ENCODE results near the gene KIAA0319L. TPM values are rescaled to one million over a fixed set of nuclear protein-coding genes. Genes with fewer than 3 reads are reported as not detected.

The KIAA0319L gene
- total RNA-seq, 4 donors from 2014 or later = 65.8 to 123 (median 111) TPM

DNA sequence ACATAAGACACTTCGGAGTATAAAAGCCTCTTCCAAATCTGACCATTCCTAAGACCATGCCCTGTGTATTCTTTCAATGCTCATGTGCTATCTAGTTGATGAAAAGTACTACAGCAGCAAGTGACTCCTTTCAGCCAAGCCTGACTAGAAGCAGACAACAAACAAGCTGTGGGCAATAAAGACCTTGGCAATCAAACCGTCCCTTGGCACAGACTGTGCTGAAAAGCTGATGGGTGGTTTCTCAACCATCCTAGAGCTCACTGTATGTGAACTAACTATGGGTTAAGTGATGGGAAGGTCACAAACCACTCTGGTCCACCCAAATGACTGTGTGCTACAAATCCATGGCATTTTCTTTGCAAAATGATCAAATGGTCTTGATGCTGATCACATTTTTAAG lies 94.0 kb downstream of the KIAA0319L start:
- WGBS, 2 donors = 93 to 95% methylated on average over 2 of the region's 2 CpGs
- Histone ChIP-seq H3K27me3 (no peaks in the 10 kb centered on the region), H3K36me3 (peaks cover 20 to 21% of the 10 kb centered on the region in 2 donors), H3K4me3 (replicated peaks in 1 of 3) (no peak overlapping the region), H3K4me1 (no peaks in the 10 kb centered on the region), H3K9me3 (no peaks in the 10 kb centered on the region), H3K27ac (no peak overlapping the region)
- intact Hi-C loops (cut with DNase I) = loop anchor here (5.0 kb wide), 1 partner anchor 69 kb away; no protein-coding TSS in a partner anchor
- no peak for DNase-seq
- no peak for TF ChIP-seq POLR2A (IDR thresholded peaks at IDR 0.05)
- TF ChIP-seq, protein P1, sequence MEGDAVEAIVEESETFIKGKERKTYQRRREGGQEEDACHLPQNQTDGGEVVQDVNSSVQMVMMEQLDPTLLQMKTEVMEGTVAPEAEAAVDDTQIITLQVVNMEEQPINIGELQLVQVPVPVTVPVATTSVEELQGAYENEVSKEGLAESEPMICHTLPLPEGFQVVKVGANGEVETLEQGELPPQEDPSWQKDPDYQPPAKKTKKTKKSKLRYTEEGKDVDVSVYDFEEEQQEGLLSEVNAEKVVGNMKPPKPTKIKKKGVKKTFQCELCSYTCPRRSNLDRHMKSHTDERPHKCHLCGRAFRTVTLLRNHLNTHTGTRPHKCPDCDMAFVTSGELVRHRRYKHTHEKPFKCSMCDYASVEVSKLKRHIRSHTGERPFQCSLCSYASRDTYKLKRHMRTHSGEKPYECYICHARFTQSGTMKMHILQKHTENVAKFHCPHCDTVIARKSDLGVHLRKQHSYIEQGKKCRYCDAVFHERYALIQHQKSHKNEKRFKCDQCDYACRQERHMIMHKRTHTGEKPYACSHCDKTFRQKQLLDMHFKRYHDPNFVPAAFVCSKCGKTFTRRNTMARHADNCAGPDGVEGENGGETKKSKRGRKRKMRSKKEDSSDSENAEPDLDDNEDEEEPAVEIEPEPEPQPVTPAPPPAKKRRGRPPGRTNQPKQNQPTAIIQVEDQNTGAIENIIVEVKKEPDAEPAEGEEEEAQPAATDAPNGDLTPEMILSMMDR (IDR thresholded peaks at IDR 0.05) = no peak

DNA sequence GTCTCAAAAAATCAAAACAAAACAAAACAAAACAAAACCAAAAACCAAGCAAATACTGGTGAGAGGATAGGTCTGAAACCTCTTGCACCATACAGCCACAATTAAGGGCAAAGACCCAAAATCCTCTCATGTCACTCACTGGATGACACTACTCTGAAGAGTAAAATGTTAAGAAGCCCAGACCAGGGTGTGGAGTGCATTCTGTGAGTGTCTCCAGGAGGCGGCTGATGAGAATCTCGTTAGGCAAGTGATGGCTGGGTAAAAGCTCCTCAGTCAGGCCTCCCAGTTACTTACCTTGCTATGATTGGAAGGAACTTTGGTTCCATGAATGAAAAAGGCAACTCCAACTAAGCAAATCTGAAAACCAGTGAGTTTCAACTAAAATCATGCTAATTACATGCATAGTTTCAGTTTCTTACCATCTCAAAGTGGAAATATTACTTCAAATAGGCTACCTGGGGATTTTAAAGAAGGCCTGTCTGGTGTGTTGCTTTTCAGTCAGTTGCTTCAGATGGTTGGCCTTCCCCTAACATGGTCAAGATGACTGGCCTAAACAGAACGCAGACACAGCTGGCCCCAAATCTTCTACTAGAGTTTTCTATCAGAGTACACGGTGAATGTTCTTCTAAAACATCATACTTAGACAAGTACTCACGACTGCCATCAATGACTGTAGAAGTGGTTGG lies 95.1 kb downstream of the KIAA0319L start:
- intact Hi-C loops (cut with DNase I) = loop anchor here (5.0 kb wide), 1 partner anchor 70 kb away; no protein-coding TSS in a partner anchor
- TF ChIP-seq POLR2A (IDR thresholded peaks at IDR 0.05) = no peak
- TF ChIP-seq, protein P1 (IDR thresholded peaks at IDR 0.05) = no peak
- WGBS, 2 donors = 92% methylated on average over 5 of the region's 5 CpGs
- H3K27me3 ChIP-seq = no peaks in the 10 kb centered on the region
- H3K4me3 ChIP-seq (replicated peaks in 1 of 3) = no peak overlapping the region
- no peak for DNase-seq
- H3K4me1 ChIP-seq = no peaks in the 10 kb centered on the region
- H3K9me3 ChIP-seq = no peaks in the 10 kb centered on the region
- peaks cover 20 to 21% of the 10 kb centered on the region in 2 donors for H3K36me3 ChIP-seq
- no peak overlapping the region for H3K27ac ChIP-seq

DNA sequence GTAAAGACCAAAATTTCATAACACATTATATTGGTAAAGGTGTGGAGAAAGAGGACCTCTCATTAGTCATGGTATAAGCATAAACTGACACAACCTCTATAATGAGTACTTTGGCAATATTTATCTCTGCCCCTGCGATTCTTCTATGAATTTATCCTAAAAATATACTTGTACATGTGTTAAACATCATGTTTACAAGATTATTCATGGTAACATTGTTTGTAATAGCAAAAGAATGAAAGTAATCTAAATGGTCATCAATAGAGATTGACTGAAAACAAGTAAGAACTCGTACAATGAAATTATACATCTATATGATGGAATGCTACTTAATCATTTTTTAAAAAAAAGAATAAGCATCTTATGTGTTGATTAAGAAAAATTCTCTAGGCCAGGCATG lies 96.4 kb downstream of the KIAA0319L start:
- H3K36me3 ChIP-seq = peaks cover 20 to 21% of the 10 kb centered on the region in 2 donors
- 95 to 97% methylated on average over 2 of the region's 2 CpGs for WGBS, 2 donors

DNA sequence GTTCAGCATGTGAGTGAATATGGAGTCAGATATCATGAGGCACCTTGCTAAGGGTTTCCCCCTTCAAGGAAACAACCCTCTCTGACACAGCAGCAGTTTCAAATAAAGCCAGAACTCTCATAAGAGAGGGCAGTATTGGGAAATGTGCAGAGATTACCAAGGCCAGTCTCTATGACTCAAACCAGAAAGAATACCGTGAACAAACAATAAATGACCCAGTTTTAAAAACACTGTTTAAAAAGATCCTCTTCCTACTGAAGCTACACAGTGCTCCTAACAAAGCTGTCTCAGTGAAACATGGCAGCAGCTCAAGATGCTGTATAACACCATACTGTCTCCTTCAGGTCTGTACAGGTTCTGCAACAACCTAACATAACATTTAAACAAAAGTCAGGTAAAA lies 102.6 kb downstream of the KIAA0319L start:
- H3K27me3 ChIP-seq = no peaks in the 10 kb centered on the region
- no peak overlapping the region for H3K4me3 ChIP-seq (replicated peaks in 1 of 3)
- H3K4me1 ChIP-seq = peaks cover 22 to 43% of the 10 kb centered on the region in 2 donors
- peaks cover 3% of the 10 kb centered on the region in 2 donors for H3K36me3 ChIP-seq
- H3K27ac ChIP-seq = no peak overlapping the region
- intact Hi-C loops (cut with DNase I) = loop anchor here (5.0 kb wide), 1 partner anchor 273 kb away; no protein-coding TSS in a partner anchor
- TF ChIP-seq, protein P1 (IDR thresholded peaks at IDR 0.05) = no peak
- no peak for TF ChIP-seq POLR2A (IDR thresholded peaks at IDR 0.05)
- H3K9me3 ChIP-seq = no peaks in the 10 kb centered on the region
- no peak for DNase-seq
- WGBS, 2 donors = 60 to 75% methylated on average over 1 of the region's 1 CpG

More for the DNA sequence above, 96.4 kb downstream of the KIAA0319L start:
- Histone ChIP-seq H3K27me3 (no peaks in the 10 kb centered on the region), H3K4me3 (replicated peaks in 1 of 3) (no peak overlapping the region), H3K4me1 (no peaks in the 10 kb centered on the region), H3K9me3 (no peaks in the 10 kb centered on the region), H3K27ac (no peak overlapping the region)
- DNase-seq = no peak
- no peak for TF ChIP-seq POLR2A (IDR thresholded peaks at IDR 0.05)
- TF ChIP-seq, protein P1 (IDR thresholded peaks at IDR 0.05) = no peak
- intact Hi-C loops (cut with DNase I) = loop anchor here (5.0 kb wide), 1 partner anchor 72 kb away; no protein-coding TSS in a partner anchor

DNA sequence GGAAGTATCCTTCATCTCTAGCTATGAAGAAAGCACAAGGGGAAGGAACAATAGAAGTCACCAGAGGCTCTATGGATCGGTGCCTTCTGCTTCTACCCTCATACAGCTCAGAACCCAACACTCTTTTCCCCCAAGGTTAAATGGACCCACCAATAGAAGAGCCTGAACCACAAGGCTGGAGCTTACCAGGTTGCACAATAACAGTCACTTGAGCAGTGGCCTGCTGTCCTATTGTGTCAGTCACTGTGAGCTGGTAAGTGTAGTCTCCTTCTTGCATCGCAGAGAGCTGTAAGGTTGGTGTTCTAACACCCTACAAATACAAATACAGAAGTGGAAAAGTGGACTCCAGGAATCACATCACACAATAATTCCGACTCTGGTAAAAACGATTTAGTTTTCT lies 103.0 kb downstream of the KIAA0319L start:
- DNase-seq = no peak
- Histone ChIP-seq H3K27me3 (no peaks in the 10 kb centered on the region), H3K4me1 (peaks cover 22 to 44% of the 10 kb centered on the region in 2 donors), H3K9me3 (no peaks in the 10 kb centered on the region), H3K4me3 (replicated peaks in 1 of 3) (no peak overlapping the region), H3K36me3 (peaks cover 5 to 6% of the 10 kb centered on the region in 2 donors), H3K27ac (no peak overlapping the region)
- 86 to 92% methylated on average over 4 of the region's 4 CpGs for WGBS, 2 donors
- no peak for TF ChIP-seq POLR2A (IDR thresholded peaks at IDR 0.05)
- TF ChIP-seq, protein P1 (IDR thresholded peaks at IDR 0.05) = no peak
- intact Hi-C loops (cut with DNase I) = loop anchor here (5.0 kb wide), 1 partner anchor 273 kb away; no protein-coding TSS in a partner anchor

Measured in thyroid gland (tissue), 4 donors.